SKM-1 treated with dmso at 0.1 percent for 144 hours (cell line): ENCODE data around the gene SOX3.

Experiments
- DNase-seq: peaks from one replicate; lab custom pipeline; 2025; ENCODE audit not compliant: unreplicated experiment; lab: John Stamatoyannopoulos, UW

The SOX3 gene

DNA sequence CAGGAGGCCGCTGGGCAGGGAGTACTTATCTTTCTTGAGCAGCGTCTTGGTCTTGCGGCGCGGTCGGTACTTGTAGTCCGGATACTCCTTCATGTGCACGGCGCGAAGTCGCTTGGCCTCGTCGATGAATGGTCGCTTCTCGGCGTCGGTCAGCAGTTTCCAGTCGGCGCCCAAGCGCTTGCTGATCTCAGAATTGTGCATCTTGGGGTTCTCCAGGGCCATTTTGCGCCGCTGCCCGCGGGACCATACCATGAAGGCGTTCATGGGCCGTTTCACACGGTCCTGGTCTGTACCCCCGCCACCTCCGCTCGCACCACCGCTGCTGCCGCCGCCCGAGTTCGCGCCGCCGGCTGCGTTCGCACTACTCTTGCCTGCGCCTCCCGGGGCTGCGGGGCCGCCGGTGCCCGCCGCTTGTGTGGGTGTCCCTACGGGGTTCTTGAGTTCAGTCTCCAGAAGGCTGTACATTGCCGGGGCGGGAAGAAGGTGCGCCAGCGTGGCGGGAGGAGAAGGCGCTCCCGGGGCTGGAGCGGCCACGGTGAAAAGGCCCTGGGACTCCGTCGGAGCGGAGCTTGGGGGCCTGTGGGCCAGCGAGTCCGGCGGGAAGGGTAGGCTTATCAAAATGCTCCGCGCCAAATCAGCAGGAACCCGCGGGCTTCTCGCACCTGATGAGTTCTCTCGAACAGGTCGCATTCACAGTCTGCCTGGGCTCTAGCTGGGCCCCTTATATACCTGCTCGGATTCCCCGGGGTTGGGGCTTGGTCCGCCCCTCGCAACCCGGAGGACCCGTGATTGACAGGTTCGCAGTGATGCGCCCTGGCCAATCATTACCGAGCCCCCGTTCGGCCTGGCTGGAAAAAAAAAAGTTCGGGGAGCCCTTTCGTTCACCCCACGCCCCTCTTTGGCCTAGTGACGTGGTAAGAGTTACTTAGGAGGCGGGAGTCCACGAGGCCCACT lies at the start of gene SOX3:
TSS of gene SOX3 (minus strand) at position 699 of the 954 bp plus-strand sequence. CDS start at position 690, 9 bp downstream.
- DNase-seq, result no peak

- DNase-seq, result no peak
These were observed 44.1 kb upstream of the SOX3 start for GRCh38 chrX:140548985-140549384.

DNA sequence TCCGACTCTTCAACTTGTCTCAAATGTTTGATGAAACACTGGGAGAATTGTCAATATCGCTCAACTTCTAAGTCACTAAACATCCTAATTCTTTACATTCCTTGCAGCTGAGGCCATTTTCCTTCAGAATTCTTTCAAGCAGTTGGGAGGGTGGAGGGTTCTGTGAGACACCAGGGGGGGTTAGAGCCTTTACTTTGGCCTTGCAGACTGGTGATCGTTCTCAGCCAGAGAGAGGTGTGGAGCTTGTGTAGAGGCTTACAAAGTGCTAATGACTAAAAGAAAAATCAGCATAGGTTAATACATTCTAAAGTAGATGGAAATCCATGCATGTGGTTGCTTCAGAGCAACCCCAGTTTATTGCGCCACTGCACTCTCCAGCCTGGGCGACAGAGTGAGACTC lies 21.3 kb upstream of the SOX3 start:
- no peak for DNase-seq

GRCh38 chrX:140525448-140525847 lies 20.6 kb upstream of the SOX3 start:
- no peak for DNase-seq

- DNase-seq, result no peak
These were observed 19.7 kb upstream of the SOX3 start for GRCh38 chrX:140524556-140524955.

DNA sequence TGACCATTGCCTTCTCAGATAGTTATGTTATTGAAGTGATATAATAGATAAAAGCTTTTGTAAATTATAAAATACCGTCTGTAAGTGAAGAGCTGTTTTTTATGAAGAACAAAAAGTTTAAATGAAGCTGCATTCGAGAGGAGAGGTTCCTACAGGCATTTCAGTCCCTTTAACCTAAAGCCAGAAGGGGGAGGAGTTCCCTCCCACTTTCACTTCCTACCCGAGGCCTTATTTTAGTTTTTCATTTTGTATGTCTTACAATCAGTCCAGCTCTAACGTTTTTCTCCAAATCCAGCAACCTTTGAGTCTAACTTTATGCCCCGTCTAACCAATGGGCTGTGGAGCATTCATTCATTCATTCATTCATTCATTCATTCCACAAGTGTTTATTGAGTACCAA lies 16.5 kb upstream of the SOX3 start:
- no peak for DNase-seq

GRCh38 chrX:140514554-140514953 lies 9.7 kb upstream of the SOX3 start:
- DNase-seq, result no peak

DNA sequence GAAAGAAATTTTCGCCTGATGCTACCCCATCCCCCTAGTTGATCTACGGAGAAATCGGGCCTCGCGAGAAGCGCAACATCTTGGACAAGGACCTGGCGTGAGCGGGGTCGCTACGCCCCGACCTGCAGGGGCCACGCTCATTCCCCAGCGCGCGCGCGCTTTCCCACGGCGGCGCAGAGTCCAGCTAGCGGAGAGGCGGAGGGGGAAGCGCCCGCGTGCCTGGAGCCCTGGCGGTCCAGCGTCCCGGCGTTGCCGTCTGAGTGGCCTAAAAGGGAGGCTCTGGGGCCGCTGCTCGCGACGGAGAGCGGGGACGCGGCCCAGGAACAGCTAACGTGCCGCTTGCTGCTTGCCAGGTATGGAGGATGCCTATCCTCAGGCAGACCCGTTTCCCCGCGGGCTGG lies 6.0 kb upstream of the SOX3 start:
- no peak for DNase-seq

GRCh38 chrX:140510306-140510676 lies 5.4 kb upstream of the SOX3 start:
- no peak for DNase-seq

DNA sequence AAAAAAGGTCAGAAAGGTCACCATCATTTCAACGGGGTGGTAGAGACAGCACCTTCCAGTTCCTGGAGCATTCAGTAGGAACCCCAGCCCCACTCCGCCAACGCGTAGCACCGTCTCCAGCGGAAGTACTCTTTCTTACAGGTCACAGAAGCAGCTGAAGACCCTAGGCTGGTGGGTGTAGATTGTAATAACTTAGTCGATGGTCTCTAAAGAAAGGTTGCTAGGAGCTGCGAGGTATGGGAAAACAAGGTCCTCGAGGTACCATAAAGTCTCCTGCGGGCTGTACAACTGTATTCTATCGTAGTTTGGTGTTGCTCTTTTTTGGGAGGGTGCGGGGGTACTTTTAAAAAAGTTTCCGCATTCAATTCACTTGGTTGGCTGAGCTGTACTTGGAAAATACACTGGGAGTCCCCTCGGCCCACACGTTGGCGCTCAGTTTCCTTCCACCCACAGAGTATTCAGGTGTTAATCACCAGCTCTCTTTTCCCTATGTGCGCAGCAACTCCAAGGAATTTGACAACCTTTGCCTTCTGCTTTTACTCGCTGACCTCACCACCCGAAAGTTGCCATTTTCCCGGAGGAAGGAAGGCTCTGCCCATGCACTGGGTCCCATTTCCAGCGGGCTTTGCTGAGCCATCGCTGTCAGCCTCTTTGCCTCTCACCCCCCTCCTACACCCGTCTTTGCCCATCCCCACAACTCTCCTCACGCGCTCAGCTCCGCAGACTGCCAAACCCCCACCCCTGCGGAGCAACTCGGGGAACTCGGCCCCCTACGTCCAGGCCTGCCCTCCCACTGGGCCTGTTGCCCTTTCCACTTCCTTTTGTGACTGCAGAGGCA lies 4.8 kb upstream of the SOX3 start:
- no peak for DNase-seq

- DNase-seq, result no peak
These were observed 4.1 kb upstream of the SOX3 start for GRCh38 chrX:140508958-140509357.

- no peak for DNase-seq
These were observed 3.1 kb upstream of the SOX3 start for GRCh38 chrX:140507982-140508305.

DNA sequence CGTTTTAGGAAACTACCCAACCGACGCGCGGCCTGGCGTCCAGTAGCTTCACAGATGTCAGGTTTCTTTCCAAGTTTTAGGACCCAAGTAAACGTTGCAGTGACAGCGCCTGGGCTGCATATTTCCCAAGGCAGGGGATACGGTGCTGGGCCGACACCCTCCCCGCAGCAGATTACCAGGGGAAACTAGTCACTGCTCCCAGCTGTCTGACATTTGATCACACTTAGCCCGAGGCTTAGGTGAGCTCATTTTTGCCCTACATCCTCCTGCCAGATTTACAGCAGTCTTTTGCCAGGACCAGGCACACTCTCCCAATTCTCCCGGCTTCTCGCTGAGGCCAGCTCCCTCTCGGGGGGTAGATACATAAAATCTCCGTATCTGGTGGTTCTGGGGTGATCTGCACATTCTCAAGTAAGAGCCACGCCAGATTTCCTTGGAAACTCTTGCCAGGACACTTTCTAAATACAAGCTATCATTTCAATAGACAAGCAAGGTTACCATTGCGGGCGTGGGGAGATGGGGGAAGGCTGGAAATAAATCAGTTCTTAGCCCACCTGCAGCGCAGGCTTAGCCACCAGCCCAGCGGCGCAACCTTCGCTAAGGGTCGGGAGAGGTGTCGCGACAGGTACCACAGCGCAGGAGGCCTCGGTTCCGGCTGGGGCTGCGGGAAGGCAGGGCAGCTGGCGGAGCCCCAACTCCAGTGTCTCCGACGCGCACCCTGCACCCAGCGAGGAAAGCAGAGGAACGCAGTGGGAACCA lies 2.5 kb upstream of the SOX3 start:
- DNase-seq, result no peak

- no peak for DNase-seq
These were observed 810 bp upstream of the SOX3 start for GRCh38 chrX:140505421-140506337.

GRCh38 chrX:140503714-140504351 lies 1.0 kb downstream of the SOX3 start:
- DNase-seq, result no peak

DNA sequence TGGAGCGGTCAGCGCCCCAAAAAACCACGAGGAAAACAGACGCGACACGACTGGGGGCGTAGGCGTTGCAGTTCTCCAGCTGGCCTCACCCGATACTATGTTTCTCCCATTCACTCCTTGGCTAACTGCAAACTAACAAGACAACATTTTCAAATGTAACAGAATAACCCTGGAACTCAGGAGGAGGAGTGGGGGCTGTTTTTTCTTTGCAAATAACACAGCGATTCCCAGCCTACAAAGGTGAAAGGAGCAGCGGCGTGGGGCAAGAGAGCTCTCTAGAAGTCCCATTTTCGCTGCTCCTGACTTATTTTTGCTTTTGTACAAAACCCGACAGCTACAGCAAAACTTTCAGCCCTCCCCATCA lies 1.6 kb downstream of the SOX3 start:
- DNase-seq, result no peak

DNA sequence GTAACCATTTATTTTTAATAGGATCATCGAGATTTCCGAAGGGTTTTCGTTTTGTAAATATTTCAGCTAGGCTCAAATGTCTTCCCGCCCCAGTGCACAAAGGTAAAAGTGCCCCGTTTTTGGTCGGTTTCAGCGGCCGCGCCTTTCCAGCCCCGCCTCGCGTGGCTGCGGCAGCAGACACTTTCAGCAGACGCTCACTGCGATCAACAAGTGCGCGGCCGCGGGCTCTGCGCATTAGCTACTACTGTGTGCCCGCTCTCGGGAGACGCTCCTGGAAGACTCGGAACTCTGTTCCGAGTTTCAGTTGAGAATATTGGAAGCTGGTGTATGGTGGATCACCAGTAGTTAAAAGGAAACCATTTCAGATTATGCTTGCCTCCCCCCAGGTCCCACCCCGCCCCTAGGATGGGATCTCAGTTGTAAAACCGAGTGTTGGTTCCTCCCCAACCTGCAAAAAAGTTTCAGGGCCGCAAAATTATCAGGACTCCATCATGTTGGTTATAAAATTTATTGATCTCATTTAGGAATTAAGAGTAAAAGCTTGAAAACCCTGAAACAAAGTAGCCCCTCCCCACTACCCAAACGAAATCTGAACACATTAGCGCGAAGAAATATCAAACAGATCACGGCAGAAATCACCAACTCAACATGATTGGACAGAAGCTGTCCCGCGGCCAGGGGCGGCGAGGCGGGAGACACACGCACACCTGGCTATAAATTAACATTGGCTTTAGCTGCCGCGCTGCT lies 2.2 kb downstream of the SOX3 start:
- no peak for DNase-seq

DNA sequence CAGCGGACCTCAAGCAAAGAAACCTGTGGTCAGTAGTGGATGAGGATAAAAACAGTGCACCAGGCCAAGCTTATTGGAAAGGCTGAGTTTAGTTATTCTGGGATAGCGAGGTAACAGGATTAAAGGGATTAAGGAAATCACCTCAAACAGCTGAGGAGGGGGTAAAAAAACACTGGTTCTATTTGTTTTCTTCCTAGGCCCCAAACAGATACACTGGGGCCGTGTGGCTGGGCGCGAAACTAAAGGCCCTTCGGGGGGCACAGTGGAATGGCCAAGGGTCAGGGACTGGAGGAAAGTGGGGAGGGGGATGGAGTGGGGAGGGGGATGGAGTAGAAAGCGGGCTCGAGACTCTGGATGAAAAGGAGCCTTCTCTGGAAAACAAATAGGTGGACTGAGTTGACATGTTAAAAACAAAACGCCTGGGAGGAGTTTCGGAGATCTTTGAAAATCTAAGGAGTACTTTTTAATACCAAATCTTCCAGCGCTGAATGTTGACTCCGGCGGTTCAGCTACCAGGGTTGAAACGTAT lies 2.9 kb downstream of the SOX3 start:
- DNase-seq, result no peak

DNA sequence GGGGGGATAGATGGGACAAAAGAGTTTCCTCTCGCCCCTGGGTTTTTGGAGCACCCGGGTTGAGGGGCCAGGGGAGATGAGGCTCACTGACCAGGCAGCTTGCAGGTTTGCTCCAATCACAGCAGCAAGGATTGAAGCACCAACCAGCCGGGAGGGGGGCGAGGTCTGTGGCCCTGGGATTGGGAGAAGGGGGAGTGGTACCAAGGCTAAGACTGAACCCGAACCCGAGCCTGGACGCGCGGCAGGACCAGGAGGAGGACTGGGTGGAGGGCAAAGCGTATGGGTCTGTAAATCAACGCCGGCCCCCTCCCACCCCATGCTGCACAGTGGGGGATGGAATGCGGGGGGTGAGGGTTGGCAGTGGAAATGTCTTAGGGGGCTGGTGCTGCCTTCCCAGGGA lies 3.5 kb downstream of the SOX3 start:
- DNase-seq, result no peak
